IMR-90 (cell line): ENCODE data around the gene NUAK1. TPM values are rescaled to one million over a fixed set of nuclear protein-coding genes. Genes with fewer than 3 reads are reported as not detected.
A peak's percentile ranks its signal among the peaks of the same experiment; 100 is the strongest.

Source experiments
- ATAC-seq: fragments of 200-7000 bp; cut with Tn5 transposase; 2 replicates; pipeline ENCODE4 v1.9.1; 2020; ENCODE audit warnings: low read depth, mild to moderate bottlenecking, moderate library complexity
- BruUV-seq: library from RNA; stranded (reverse); fragments of 400-500 nt; replicated peaks from 2 replicates; lab custom pipeline; 2021; lab: Mats Ljungman, UMichigan
- CTCF ChIA-PET: fragments of 300-600 bp; formaldehyde crosslinking; extraction: SDS; loops from one replicate; lab custom pipeline; 2021; ENCODE audit warnings: antibody characterized with exemption; lab: Yijun Ruan, JAX
- POLR2A ChIA-PET: fragments of 300-600 bp; sonication (Branson Sonifier 250); formaldehyde crosslinking; loops from one replicate; lab custom pipeline; 2022; ENCODE audit warnings: antibody characterized with exemption; ENCODE audit not compliant: unreplicated experiment; lab: Charles Lee
- DNase-seq: peaks from one replicate; pipeline ENCODE4 v3.0.0; 2013
- H2AFZ ChIP-seq: replicated peaks from 2 replicates; pipeline ENCODE3; 2013; ENCODE audit warnings: low read length, mild to moderate bottlenecking; ENCODE audit not compliant: poor library complexity
- H2AK5ac ChIP-seq: 2 replicates; pipeline ENCODE4 v1.6.1; 2013; ENCODE audit warnings: low read depth, low read length, inconsistent platforms
- H2AK9ac ChIP-seq: replicated peaks from 2 replicates; pipeline ENCODE3; 2013; ENCODE audit warnings: mild to moderate bottlenecking, low read depth, low read length, moderate library complexity; ENCODE audit not compliant: poor library complexity
- H2BK120ac ChIP-seq: 2 replicates; pipeline ENCODE4 v1.6.1; 2013; ENCODE audit warnings: low read depth, low read length, inconsistent platforms
- H2BK15ac ChIP-seq: 3 replicates; pipeline ENCODE4 v1.6.1; 2013; ENCODE audit warnings: low read depth, low read length, inconsistent platforms
- H2BK20ac ChIP-seq: 2 replicates; pipeline ENCODE4 v1.6.1; 2013; ENCODE audit warnings: low read depth, mild to moderate bottlenecking, inconsistent platforms, low read length, moderate library complexity
- H2BK5ac ChIP-seq: 2 replicates; pipeline ENCODE4 v1.6.1; 2013; ENCODE audit warnings: mild to moderate bottlenecking, low read depth, low read length, inconsistent platforms; ENCODE audit not compliant: poor library complexity, severe bottlenecking
- H3K14ac ChIP-seq: replicated peaks from 2 replicates; pipeline ENCODE4 v1.6.1; 2013; ENCODE audit warnings: low read depth, low read length, inconsistent platforms
- H3K18ac ChIP-seq: 2 replicates; pipeline ENCODE4 v1.6.1; 2013; ENCODE audit warnings: low read depth, low read length, control low read depth
- H3K23ac ChIP-seq: 2 replicates; pipeline ENCODE4 v1.6.1; 2013; ENCODE audit warnings: low read depth, low read length, inconsistent platforms
- H3K27ac ChIP-seq: 2 replicates; pipeline ENCODE4 v1.5.1; 2013; ENCODE audit warnings: mild to moderate bottlenecking, control low read depth, low read length; ENCODE audit not compliant: insufficient read depth
- H3K27me3 ChIP-seq: 2 replicates; pipeline ENCODE4 v1.6.1; 2013; ENCODE audit warnings: low read length; ENCODE audit not compliant: control insufficient read depth, insufficient read depth
- H3K36me3 ChIP-seq: 2 replicates; pipeline ENCODE4 v1.6.1; 2013; ENCODE audit warnings: low read length, mixed read lengths; ENCODE audit not compliant: control insufficient read depth, insufficient read depth
- H3K4ac ChIP-seq: 2 replicates; pipeline ENCODE4 v1.6.1; 2013; ENCODE audit warnings: low read depth, low read length, inconsistent platforms
- H3K4me1 ChIP-seq: 2 replicates; pipeline ENCODE4 v1.6.1; 2013; ENCODE audit warnings: low read length, mixed read lengths; ENCODE audit not compliant: control insufficient read depth, insufficient read depth
- H3K4me2 ChIP-seq: 2 replicates; pipeline ENCODE4 v1.6.1; 2013; ENCODE audit warnings: low read depth, mild to moderate bottlenecking, control low read depth, low read length, moderate library complexity
- H3K4me3 ChIP-seq: 2 replicates; pipeline ENCODE4 v1.5.1; 2013; ENCODE audit warnings: low read depth, mild to moderate bottlenecking, control low read depth, low read length, moderate library complexity; ENCODE audit not compliant: insufficient read depth
- H3K56ac ChIP-seq: 2 replicates; pipeline ENCODE4 v1.6.1; 2013; ENCODE audit warnings: low read length, inconsistent platforms; ENCODE audit not compliant: insufficient read depth; ENCODE audit errors: extremely low read depth
- H3K79me1 ChIP-seq, 2 experiments: 2 replicates each; pipeline ENCODE4 v1.6.1; 2013; ENCODE audit warnings: low read length in 2 of 2, inconsistent platforms in 1 of 2, low read depth in 1 of 2
- H3K9ac ChIP-seq: 2 replicates; pipeline ENCODE4 v1.6.1; 2013; ENCODE audit warnings: low read depth, low read length, control low read depth
- H3K9me1 ChIP-seq: 2 replicates; pipeline ENCODE4 v1.6.1; 2013; ENCODE audit warnings: low read length, inconsistent platforms; ENCODE audit not compliant: insufficient read depth
- H3K9me3 ChIP-seq: 2 replicates; pipeline ENCODE4 v1.6.1; 2013; ENCODE audit warnings: low read length; ENCODE audit not compliant: control insufficient read depth, insufficient read depth
- H4K20me1 ChIP-seq: 2 replicates; pipeline ENCODE4 v1.6.1; 2013; ENCODE audit warnings: low read length, inconsistent platforms; ENCODE audit not compliant: insufficient read depth
- H4K5ac ChIP-seq: 2 replicates; pipeline ENCODE4 v1.6.1; 2013; ENCODE audit warnings: mild to moderate bottlenecking, low read depth, low read length, control low read depth
- H4K8ac ChIP-seq, 2 experiments: 2 replicates each; pipeline ENCODE4 v1.6.1; 2013; ENCODE audit warnings: low read depth in 2 of 2, low read length in 2 of 2, control low read depth in 1 of 2, inconsistent platforms in 1 of 2
- H4K91ac ChIP-seq: 2 replicates; pipeline ENCODE4 v1.6.1; 2013; ENCODE audit warnings: low read depth, low read length, inconsistent platforms; ENCODE audit not compliant: insufficient read depth
- CHD1 ChIP-seq: IDR thresholded peaks from 2 replicates; pipeline ENCODE4 v1.6.1; 2012; ENCODE audit warnings: low read depth, low read length, improper control_type of control experiment
- MAFK ChIP-seq: IDR thresholded peaks from 2 replicates; pipeline ENCODE4 v1.6.1; 2012; ENCODE audit warnings: low read depth, low read length, improper control_type of control experiment
- NFE2L2 ChIP-seq: fragments of 150-350 bp; IDR thresholded peaks from 2 replicates; pipeline ENCODE4 v1.6.1; 2016; ENCODE audit warnings: low read depth, mild to moderate bottlenecking, low read length
- RAD21 ChIP-seq: IDR thresholded peaks from 2 replicates; pipeline ENCODE4 v1.6.1; 2012; ENCODE audit warnings: low read length, improper control_type of control experiment
- RCOR1 ChIP-seq: IDR thresholded peaks from 2 replicates; pipeline ENCODE4 v1.6.1; 2012; ENCODE audit warnings: mild to moderate bottlenecking, low read length, improper control_type of control experiment; ENCODE audit not compliant: insufficient replicate concordance
- SMC3 ChIP-seq: fragments of 150-350 bp; IDR thresholded peaks from 2 replicates; pipeline ENCODE4 v1.6.1; 2016; ENCODE audit warnings: low read depth, mild to moderate bottlenecking, antibody characterized with exemption, low read length, moderate library complexity
- WGBS, 2 experiments: methylation state at CpG; one replicate each; pipeline versions ENCODE4 v1.1.5 to v1.1.7; 2013; ENCODE audit warnings: missing lambda C conversion rate in 2 of 2; ENCODE audit not compliant: insufficient read length in 1 of 2; ENCODE audit errors: extremely low coverage in 2 of 2; 5-methylcytosine and 5-hydroxymethylcytosine counted together
- dilution Hi-C: fragments of 300-500 bp; cut with HindIII; formaldehyde crosslinking; loops from one replicate; pipeline ENCODE4 v1.14.3; 2018; ENCODE audit warnings: low sequenced_read_pairs; ENCODE audit not compliant: unreplicated experiment
- in situ Hi-C: fragments of 300-500 bp; cut with MboI; formaldehyde crosslinking; loops from 3 replicates; pipeline ENCODE4 v1.14.3; 2019; ENCODE audit warnings: low sequenced_read_pairs, inconsistent platforms, mixed read lengths
- intact Hi-C: fragments of 100-400 bp; cut with micrococcal nuclease; formaldehyde crosslinking; loops from 2 replicates; pipeline ENCODE4 v1.10.0; 2022
- polyA plus RNA-seq, 3 experiments: library from polyadenylated mRNA; depleted of rRNA; stranded (reverse); fragments of >200 nt; gene quantifications; 2 replicates each; pipeline ENCODE4 v1.2.3, GENCODE V29; 2012; ENCODE audit warnings: low replicate concordance in 1 of 3
- total RNA-seq: library from RNA; depleted of rRNA; stranded (reverse); fragments of >200 nt; gene quantifications from 2 replicates; pipeline ENCODE4 v1.2.3, GENCODE V29; 2012

Gene NUAK1
- total and polyA plus RNA-seq, 2 of the 4 experiments (the other 2 are of a cell fraction): 4.8 to 8.8 TPM

DNA sequence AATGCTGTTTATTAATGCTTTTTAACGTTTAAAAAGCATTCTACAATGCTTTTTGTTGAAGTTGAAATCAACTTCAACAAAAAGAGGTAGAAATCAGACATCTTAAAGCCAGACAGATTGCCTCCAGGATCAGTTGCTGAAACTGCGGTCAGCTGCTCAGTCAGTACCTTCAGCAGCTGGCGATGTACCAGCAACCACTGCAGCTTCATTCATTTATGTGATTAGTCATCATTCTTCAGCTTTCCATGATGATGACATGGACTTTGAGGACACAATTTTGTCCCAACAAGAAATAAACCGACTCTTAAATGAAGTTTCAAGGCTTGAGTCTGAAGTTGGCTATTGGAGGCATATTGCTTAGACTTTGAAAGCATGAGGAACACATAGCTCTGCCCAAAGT lies 31.5 kb upstream of the NUAK1 start:
- no peak overlapping the region for H2AK9ac ChIP-seq
- no peak overlapping the region for H2BK120ac ChIP-seq
- no peak overlapping the region for H2AK5ac ChIP-seq
- H4K91ac ChIP-seq: no peak overlapping the region
- H3K79me1 ChIP-seq: no peaks in the 10 kb centered on the region
- H2BK20ac ChIP-seq: no peak overlapping the region
- no peak overlapping the region for H3K4ac ChIP-seq
- H3K36me3 ChIP-seq: no peaks in the 10 kb centered on the region
- H3K56ac ChIP-seq: no peak overlapping the region
- H2AFZ ChIP-seq: no peak overlapping the region
- ChIA-PET POLR2A (no interaction called here), CTCF (interaction anchor here (1.2 to 1.7 kb wide), 2 partner anchors 13 to 54 kb away, joined by 4 to 11 read pairs; no protein-coding TSS in a partner anchor)
- no peaks in the 10 kb centered on the region for H4K20me1 ChIP-seq
- H3K4me3 ChIP-seq: no peak overlapping the region
- in situ Hi-C loops: no loop called here
- no peak overlapping the region for H3K9ac ChIP-seq
- no peak overlapping the region for H3K18ac ChIP-seq
- H3K9me1 ChIP-seq: no peaks in the 10 kb centered on the region
- no peak overlapping the region for H3K27ac ChIP-seq
- ATAC-seq (no peak), DNase-seq (peak; percentile 55)
- H3K14ac ChIP-seq: no peak overlapping the region
- dilution Hi-C loops: no loop called here
- BruUV-seq: no TSS peak
- peaks cover 9% of the 10 kb centered on the region for H3K27me3 ChIP-seq
- no peak overlapping the region for H3K23ac ChIP-seq
- TF ChIP-seq SMC3 (no peak), CHD1 (no peak), NFE2L2 (0 out of 2 replicates have a peak, but pooled peaks have one; percentile 12), MAFK (peak; percentile 70), RCOR1 (no peak), RAD21 (no peak)
- WGBS, 2 experiments: 100% methylated on average over 2 of the region's 4 CpGs; no CpG with 5 or more reads in 1 of the 2 experiments
- H4K8ac ChIP-seq: no peak overlapping the region
- H3K9me3 ChIP-seq: no peaks in the 10 kb centered on the region
- no peak overlapping the region for H2BK15ac ChIP-seq
- H4K5ac ChIP-seq: no peak overlapping the region
- no peak overlapping the region for H2BK5ac ChIP-seq
- H3K4me2 ChIP-seq: no peak overlapping the region
- H3K4me1 ChIP-seq: no peaks in the 10 kb centered on the region
- intact Hi-C loops: no loop called here
